ENCODE data around the gene GSE1. TPM values are rescaled to one million over a fixed set of nuclear protein-coding genes. Genes with fewer than 3 reads are reported as not detected.

GSE1 gene
- total and polyA plus RNA-seq, 2 of the 13 experiments (the other 11 are each of a cell fraction or from before 2014, with no cell fraction given), result 16.1 to 31.2 TPM

DNA sequence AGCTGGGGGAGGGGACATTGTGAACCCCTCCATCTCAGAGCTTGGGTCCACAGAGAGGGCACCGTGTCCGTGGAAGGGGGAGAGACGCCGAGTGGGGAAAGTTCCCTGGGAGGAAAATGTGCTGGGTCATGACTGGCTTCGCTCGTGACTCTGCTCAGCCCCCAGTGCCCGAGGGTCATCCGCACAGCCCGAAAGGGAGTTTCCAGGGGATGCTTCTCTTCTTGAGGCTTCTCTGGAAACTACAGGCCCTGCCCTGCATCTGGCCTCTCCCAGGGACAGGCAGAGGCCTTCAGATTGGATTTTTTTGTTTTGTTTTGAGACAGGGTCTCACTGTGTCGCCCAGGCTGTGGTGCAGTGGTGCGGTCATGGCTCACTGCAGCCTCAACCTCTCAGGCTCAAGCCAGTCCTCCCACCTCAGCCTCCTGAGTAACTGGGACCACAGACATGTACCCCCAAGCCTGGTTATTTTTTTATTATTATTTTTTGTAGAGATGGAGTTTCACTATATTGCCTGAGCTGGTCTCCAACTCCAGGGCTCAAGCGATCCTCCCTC, 9.8 kb upstream of the GSE1 start:
- Histone ChIP-seq H3K79me2 (ENCODE audit: insufficient read depth, low read length) (peaks cover 8% of the 10 kb centered on the region), H3K9me3 (ENCODE audit: low read length) (no peaks in the 10 kb centered on the region), H3K27me3 (ENCODE audit: control insufficient read depth in 1 of 2, insufficient read depth in 2 of 2, low read length in 2 of 2) (no peaks in the 10 kb centered on the region), H3K36me3 (replicated peaks in 1 of 2; ENCODE audit: control insufficient read depth in 1 of 2, insufficient read depth in 2 of 2, low read length in 2 of 2) (peaks cover 0 to 7% of the 10 kb centered on the region in 2 experiments; a peak in 2 of 5 replicates), H3K9ac (ENCODE audit: insufficient read depth, low read depth, low read length) (no peak overlapping the region), H3K27ac (ENCODE audit: extremely low read length, insufficient read depth, low read length) (no peak overlapping the region), H3K4me2 (ENCODE audit: low read depth, low read length) (no peak overlapping the region), H3K4me3 (replicated peaks in 1 of 3; ENCODE audit: insufficient read depth in 1 of 3, low read depth in 2 of 3, low read length in 3 of 3) (no peak overlapping the region), H2AFZ (ENCODE audit: low read length) (no peak overlapping the region), H4K20me1 (ENCODE audit: insufficient read depth, low read length) (peaks cover 49% of the 10 kb centered on the region), H3K4me1 (ENCODE audit: insufficient read depth, low read length) (no peaks in the 10 kb centered on the region)
- in situ Hi-C loops (cut with HindIII; ENCODE audit: extremely low pct_ligation_motif_present, low pct_unique_long_range_greater_than_20kb) (no loop called here), intact Hi-C loops (cut with micrococcal nuclease; ENCODE audit: unreplicated experiment) (no loop called here)
- BruUV-seq (replicated peaks), result no TSS peak
- no peak for FAIRE-seq
- DNase-seq (ENCODE audit: low spot score), result no peak
- 89% methylated on average over 12 of the region's 12 CpGs for WGBS (ENCODE audit: low lambda C conversion rate)
- ChIA-PET CTCF (ENCODE audit: low intra/inter-chr PET ratio, low total read pairs) (no interaction called here), POLR2A (no interaction called here)
- no peak for TF ChIP-seq CEBPB (IDR thresholded peaks at IDR 0.05; ENCODE audit: borderline replicate concordance, low read depth, low read length)
- TF ChIP-seq SRF (IDR thresholded peaks at IDR 0.05; ENCODE audit: low read depth, low read length), result no peak
- no peak for ATAC-seq

DNA sequence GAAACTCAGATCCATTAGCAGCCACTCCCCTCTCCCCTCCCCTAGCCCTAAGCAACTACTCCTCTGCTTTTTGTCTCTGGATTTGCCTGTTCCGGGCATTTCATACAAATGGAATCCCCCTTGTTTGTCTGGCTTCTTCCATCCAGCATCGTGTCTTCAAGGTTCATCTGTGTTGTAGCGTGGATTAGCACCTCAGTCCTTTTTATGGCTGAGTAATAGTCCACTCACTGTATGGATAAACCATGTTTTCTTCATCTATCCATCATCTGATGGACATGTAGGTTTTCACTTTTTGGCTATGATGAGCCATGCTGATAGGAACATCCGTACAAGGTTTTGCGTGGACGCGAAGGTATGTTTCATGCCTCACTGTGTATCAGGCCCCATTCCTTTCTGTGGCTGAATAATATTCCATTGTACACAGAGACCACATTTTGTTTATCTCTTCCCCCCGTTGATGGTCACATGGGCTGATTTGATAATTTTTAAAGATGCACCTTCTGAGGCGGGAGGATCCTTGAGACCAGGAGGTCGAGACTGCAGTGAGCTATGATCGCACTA, 8.9 kb upstream of the GSE1 start:
- ChIA-PET POLR2A (no interaction called here), CTCF (ENCODE audit: low intra/inter-chr PET ratio, low total read pairs) (no interaction called here)
- H3K4me3 ChIP-seq (replicated peaks in 1 of 3; ENCODE audit: insufficient read depth in 1 of 3, low read depth in 2 of 3, low read length in 3 of 3), result no peak overlapping the region
- H3K27me3 ChIP-seq (ENCODE audit: control insufficient read depth in 1 of 2, insufficient read depth in 2 of 2, low read length in 2 of 2), result no peaks in the 10 kb centered on the region
- peak; percentile 28 for FAIRE-seq
- no peak for DNase-seq (ENCODE audit: low spot score)
- H3K79me2 ChIP-seq (ENCODE audit: insufficient read depth, low read length), result peaks cover 8% of the 10 kb centered on the region
- H3K9ac ChIP-seq (ENCODE audit: insufficient read depth, low read depth, low read length), result no peak overlapping the region
- H3K4me1 ChIP-seq (ENCODE audit: insufficient read depth, low read length), result no peaks in the 10 kb centered on the region
- no peak overlapping the region for H2AFZ ChIP-seq (ENCODE audit: low read length)
- WGBS (ENCODE audit: low lambda C conversion rate), result 97% methylated on average over 11 of the region's 11 CpGs
- no peak for ATAC-seq
- no peak overlapping the region for H3K27ac ChIP-seq (ENCODE audit: extremely low read length, insufficient read depth, low read length)
- in situ Hi-C loops (cut with HindIII; ENCODE audit: extremely low pct_ligation_motif_present, low pct_unique_long_range_greater_than_20kb) (no loop called here), intact Hi-C loops (cut with micrococcal nuclease; ENCODE audit: unreplicated experiment) (no loop called here)
- peaks cover 50% of the 10 kb centered on the region for H4K20me1 ChIP-seq (ENCODE audit: insufficient read depth, low read length)
- no peaks in the 10 kb centered on the region for H3K9me3 ChIP-seq (ENCODE audit: low read length)
- BruUV-seq (replicated peaks), result no TSS peak
- H3K36me3 ChIP-seq (replicated peaks in 1 of 2; ENCODE audit: control insufficient read depth in 1 of 2, insufficient read depth in 2 of 2, low read length in 2 of 2), result peaks cover 0 to 7% of the 10 kb centered on the region in 2 experiments; a peak in 2 of 5 replicates
- no peak overlapping the region for H3K4me2 ChIP-seq (ENCODE audit: low read depth, low read length)
- no peak for TF ChIP-seq ZNF740 (CRISPR knock-in tag; IDR thresholded peaks at IDR 0.05)
- TF ChIP-seq ZFP41 (CRISPR knock-in tag; IDR thresholded peaks at IDR 0.05; ENCODE audit: borderline replicate concordance), result no peak
- TF ChIP-seq ZFP36L2 (CRISPR knock-in tag; IDR thresholded peaks at IDR 0.05), result no peak
- TF ChIP-seq, protein P1, sequence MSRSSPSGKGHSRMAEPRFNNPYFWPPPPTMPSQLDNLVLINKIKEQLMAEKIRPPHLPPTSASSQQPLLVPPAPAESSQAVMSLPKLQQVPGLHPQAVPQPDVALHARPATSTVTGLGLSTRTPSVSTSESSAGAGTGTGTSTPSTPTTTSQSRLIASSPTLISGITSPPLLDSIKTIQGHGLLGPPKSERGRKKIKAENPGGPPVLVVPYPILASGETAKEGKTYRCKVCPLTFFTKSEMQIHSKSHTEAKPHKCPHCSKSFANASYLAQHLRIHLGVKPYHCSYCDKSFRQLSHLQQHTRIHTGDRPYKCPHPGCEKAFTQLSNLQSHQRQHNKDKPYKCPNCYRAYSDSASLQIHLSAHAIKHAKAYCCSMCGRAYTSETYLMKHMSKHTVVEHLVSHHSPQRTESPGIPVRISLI (CRISPR knock-in tag; IDR thresholded peaks at IDR 0.05; ENCODE audit: borderline replicate concordance), result no peak
- TF ChIP-seq, protein P2, sequence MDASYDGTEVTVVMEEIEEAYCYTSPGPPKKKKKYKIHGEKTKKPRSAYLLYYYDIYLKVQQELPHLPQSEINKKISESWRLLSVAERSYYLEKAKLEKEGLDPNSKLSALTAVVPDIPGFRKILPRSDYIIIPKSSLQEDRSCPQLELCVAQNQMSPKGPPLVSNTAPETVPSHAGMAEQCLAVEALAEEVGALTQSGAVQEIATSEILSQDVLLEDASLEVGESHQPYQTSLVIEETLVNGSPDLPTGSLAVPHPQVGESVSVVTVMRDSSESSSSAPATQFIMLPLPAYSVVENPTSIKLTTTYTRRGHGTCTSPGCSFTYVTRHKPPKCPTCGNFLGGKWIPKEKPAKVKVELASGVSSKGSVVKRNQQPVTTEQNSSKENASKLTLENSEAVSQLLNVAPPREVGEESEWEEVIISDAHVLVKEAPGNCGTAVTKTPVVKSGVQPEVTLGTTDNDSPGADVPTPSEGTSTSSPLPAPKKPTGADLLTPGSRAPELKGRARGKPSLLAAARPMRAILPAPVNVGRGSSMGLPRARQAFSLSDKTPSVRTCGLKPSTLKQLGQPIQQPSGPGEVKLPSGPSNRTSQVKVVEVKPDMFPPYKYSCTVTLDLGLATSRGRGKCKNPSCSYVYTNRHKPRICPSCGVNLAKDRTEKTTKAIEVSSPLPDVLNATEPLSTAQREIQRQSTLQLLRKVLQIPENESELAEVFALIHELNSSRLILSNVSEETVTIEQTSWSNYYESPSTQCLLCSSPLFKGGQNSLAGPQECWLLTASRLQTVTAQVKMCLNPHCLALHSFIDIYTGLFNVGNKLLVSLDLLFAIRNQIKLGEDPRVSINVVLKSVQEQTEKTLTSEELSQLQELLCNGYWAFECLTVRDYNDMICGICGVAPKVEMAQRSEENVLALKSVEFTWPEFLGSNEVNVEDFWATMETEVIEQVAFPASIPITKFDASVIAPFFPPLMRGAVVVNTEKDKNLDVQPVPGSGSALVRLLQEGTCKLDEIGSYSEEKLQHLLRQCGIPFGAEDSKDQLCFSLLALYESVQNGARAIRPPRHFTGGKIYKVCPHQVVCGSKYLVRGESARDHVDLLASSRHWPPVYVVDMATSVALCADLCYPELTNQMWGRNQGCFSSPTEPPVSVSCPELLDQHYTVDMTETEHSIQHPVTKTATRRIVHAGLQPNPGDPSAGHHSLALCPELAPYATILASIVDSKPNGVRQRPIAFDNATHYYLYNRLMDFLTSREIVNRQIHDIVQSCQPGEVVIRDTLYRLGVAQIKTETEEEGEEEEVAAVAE (CRISPR knock-in tag; IDR thresholded peaks at IDR 0.05; ENCODE audit: borderline replicate concordance), result no peak
- TF ChIP-seq GZF1 (CRISPR knock-in tag; IDR thresholded peaks at IDR 0.05), result no peak
- no peak for TF ChIP-seq SRY (CRISPR knock-in tag; IDR thresholded peaks at IDR 0.05)
- TF ChIP-seq MXD4 (CRISPR knock-in tag; IDR thresholded peaks at IDR 0.05), result no peak
- TF ChIP-seq ZC3H4 (CRISPR knock-in tag; IDR thresholded peaks at IDR 0.05; ENCODE audit: borderline replicate concordance), result no peak
- no peak for TF ChIP-seq POGZ (CRISPR knock-in tag; IDR thresholded peaks at IDR 0.05)
